Muscle of leg (tissue), 11 donors: Measurements from ENCODE around the gene LRRC4C. TPM values are rescaled to one million over a fixed set of nuclear protein-coding genes. Genes with fewer than 3 reads are reported as not detected.

ENCODE experiments used
- DNase-seq: peaks from one replicate; pipeline ENCODE4 v3.0.0; 2013
- H3K27ac ChIP-seq: one replicate; pipeline ENCODE4 v1.5.1; 2013; ENCODE audit warnings: mild to moderate bottlenecking, low read length, control low read depth
- H3K27me3 ChIP-seq: one replicate; pipeline ENCODE4 v1.6.1; 2013; ENCODE audit warnings: low read length; ENCODE audit not compliant: control insufficient read depth, insufficient read depth
- H3K36me3 ChIP-seq: one replicate; pipeline ENCODE4 v1.6.1; 2013; ENCODE audit warnings: low read length; ENCODE audit not compliant: control insufficient read depth, insufficient read depth
- H3K4me1 ChIP-seq: one replicate; pipeline ENCODE4 v1.6.1; 2013; ENCODE audit warnings: low read length; ENCODE audit not compliant: control insufficient read depth, insufficient read depth
- H3K4me3 ChIP-seq: one replicate; pipeline ENCODE4 v1.5.1; 2013; ENCODE audit warnings: low read length, control low read depth
- H3K9me3 ChIP-seq: replicated peaks from 2 replicates; pipeline ENCODE4 v1.6.1; 2013; ENCODE audit warnings: low read depth, low read length; ENCODE audit not compliant: control insufficient read depth
- WGBS: methylation state at CpG from one replicate; pipeline ENCODE4 v1.1.5; 2013; ENCODE audit warnings: missing lambda C conversion rate; ENCODE audit not compliant: insufficient coverage; 5-methylcytosine and 5-hydroxymethylcytosine counted together
- polyA plus RNA-seq, 8 donors: library from polyadenylated mRNA; unstranded; fragments of 120-200 nt; gene quantifications; one replicate each; pipeline versions ENCODE4 v1.2.1 to v1.2.3, GENCODE V29; 2013; ENCODE audit warnings: inconsistent platforms in 1 of 8, low replicate concordance in 1 of 8; ENCODE audit not compliant: insufficient read length in 8 of 8, insufficient read depth in 1 of 8
- total RNA-seq: library from RNA; stranded (reverse); fragments of 120-200 nt; gene quantifications from one replicate; pipeline ENCODE4 v1.2.4, GENCODE V29; 2013

LRRC4C gene
- total and polyA plus RNA-seq, 9 donors = 1.8 to 5.3 (median 2.3) TPM

DNA sequence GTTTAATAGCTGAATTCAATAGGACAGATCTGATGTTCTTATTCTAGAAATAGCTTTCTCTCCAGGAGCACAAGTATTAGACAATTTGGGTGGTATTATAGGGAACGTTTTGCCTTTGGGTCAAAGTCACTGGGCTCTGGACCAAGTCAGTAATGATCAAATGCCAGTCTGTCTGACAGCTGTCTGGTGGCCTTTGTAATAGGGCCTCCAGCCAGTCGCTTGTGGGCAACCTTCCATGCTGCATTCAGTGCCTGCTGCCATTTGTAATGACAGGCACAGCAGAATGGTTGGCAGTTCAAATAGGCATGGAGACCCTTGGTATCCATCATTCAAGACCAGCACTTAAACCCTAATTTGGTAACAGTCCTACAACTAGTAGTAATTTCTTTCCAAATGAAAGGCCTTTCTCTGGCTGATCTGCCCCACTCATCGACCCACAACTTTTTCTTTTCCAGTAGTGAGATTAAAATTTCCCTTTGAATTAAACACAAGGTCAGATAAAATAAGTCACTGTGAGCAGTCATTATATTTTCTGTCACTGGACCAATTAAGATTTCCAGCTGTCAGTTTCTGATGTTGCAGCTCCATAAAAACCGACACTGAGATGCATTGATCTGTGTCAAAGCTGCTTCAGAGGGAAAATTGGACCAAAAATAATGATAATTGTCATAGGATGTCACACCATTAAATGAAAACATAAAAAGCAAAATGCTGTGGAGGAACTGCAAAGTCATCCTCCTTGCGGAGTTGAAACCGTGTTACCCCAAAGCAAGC, 1038.1 kb downstream of the LRRC4C start:
- no peak for DNase-seq
- no peaks in the 10 kb centered on the region for H3K27me3 ChIP-seq
- no peak overlapping the region for H3K27ac ChIP-seq
- 75% methylated on average over 4 of the region's 6 CpGs for WGBS
- no peaks in the 10 kb centered on the region for H3K36me3 ChIP-seq
- no peaks in the 10 kb centered on the region for H3K4me1 ChIP-seq
- no peaks in the 10 kb centered on the region for H3K9me3 ChIP-seq
- H3K4me3 ChIP-seq = no peak overlapping the region

DNA sequence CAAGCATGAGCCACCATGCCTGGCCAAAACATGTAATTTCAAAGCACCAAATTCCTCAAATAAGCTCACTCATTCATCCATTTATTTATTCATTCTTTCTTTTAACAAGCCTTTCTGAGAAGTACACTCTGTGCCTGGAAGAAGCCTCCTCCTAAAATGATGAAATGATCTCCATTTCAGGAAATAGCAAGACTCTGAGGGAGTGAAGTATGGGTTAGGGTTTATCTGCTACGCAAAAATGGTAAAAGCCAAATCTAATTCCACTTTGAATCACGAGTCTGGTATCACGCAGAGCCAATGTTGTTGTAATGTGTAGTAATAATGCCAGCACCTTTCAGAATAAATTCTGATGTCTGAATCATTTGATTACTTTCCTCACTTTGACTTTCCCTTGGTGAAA, 1041.8 kb downstream of the LRRC4C start:
- no peak for DNase-seq
- WGBS = no CpG with 5 or more reads among the region's 3 CpGs
- H3K4me3 ChIP-seq = no peak overlapping the region

DNA sequence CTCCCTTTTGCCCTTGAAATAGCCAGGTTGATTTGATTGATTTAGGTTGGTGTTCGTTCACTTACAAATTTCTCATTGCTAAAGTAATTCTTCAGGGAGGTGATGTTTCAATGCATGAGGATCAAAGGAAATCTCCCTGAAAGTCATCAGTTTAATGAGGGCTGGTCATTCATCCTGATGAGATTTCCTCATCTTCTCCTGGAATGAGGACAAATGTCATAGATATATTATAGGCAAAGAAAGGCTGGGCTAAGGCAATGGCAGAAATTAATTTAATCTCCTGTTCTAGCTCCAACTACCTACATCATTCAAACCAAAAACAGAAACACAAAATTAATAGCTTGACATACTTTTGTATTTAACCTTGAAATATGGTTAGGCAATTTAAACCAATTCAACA, 1052.1 kb downstream of the LRRC4C start:
- Histone ChIP-seq H3K4me1 (no peaks in the 10 kb centered on the region), H3K27ac (no peak overlapping the region), H3K4me3 (no peak overlapping the region), H3K9me3 (no peaks in the 10 kb centered on the region), H3K36me3 (no peaks in the 10 kb centered on the region), H3K27me3 (no peaks in the 10 kb centered on the region)
- no peak for DNase-seq
- WGBS = no CpG with 5 or more reads among the region's 1 CpG

More for the DNA sequence above, 1041.8 kb downstream of the LRRC4C start:
- Histone ChIP-seq H3K36me3 (no peaks in the 10 kb centered on the region), H3K4me1 (no peaks in the 10 kb centered on the region), H3K27me3 (no peaks in the 10 kb centered on the region), H3K27ac (no peak overlapping the region), H3K9me3 (no peaks in the 10 kb centered on the region)

DNA sequence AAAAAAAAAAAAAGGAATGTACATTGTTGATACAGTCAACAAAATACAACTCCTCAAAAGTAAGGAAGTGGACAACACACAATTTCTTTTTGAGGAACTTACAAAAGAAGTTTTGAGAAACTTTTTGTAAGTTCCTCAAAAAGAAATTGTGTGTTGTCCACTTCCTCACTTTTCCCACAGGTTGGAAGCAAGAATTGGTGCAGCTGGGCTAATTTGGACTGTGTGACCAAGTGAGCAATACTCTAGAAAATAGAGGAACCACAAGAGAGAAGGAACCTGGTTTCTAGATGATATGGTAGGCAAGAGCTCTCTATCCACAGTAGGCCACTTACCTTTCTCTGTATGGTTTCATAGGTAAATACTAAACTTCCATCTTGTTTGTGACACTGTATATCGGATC, 1053.8 kb downstream of the LRRC4C start:
- no peak overlapping the region for H3K27ac ChIP-seq
- 100% methylated on average over 1 of the region's 1 CpG for WGBS
- DNase-seq = peak; percentile 13
- H3K36me3 ChIP-seq = no peaks in the 10 kb centered on the region
- H3K27me3 ChIP-seq = no peaks in the 10 kb centered on the region
- no peaks in the 10 kb centered on the region for H3K9me3 ChIP-seq
- H3K4me3 ChIP-seq = no peak overlapping the region
- H3K4me1 ChIP-seq = no peaks in the 10 kb centered on the region

DNA sequence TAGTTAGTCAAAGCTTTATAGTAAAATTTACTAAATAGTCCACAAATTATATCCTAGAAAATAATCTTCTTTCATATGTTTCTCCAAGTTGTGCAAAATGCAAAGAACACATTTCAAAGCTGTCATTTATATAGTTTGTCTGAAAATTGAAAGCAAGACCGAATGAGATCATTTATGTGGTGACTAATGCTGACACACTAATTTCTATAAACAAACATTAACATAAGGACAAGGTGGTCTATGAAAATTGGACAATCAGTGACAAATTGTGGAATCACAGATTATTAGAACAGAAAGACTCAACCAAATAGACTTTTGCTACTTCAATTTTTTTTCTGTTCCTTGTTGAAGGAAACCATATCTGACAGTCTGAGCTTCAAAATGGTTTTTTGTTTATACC, 1056.1 kb downstream of the LRRC4C start:
- no peaks in the 10 kb centered on the region for H3K36me3 ChIP-seq
- H3K9me3 ChIP-seq = no peaks in the 10 kb centered on the region
- no peaks in the 10 kb centered on the region for H3K4me1 ChIP-seq
- no peak for DNase-seq
- WGBS = no CpG with 5 or more reads among the region's 1 CpG
- H3K27me3 ChIP-seq = no peaks in the 10 kb centered on the region
- H3K27ac ChIP-seq = no peak overlapping the region
- H3K4me3 ChIP-seq = no peak overlapping the region

DNA sequence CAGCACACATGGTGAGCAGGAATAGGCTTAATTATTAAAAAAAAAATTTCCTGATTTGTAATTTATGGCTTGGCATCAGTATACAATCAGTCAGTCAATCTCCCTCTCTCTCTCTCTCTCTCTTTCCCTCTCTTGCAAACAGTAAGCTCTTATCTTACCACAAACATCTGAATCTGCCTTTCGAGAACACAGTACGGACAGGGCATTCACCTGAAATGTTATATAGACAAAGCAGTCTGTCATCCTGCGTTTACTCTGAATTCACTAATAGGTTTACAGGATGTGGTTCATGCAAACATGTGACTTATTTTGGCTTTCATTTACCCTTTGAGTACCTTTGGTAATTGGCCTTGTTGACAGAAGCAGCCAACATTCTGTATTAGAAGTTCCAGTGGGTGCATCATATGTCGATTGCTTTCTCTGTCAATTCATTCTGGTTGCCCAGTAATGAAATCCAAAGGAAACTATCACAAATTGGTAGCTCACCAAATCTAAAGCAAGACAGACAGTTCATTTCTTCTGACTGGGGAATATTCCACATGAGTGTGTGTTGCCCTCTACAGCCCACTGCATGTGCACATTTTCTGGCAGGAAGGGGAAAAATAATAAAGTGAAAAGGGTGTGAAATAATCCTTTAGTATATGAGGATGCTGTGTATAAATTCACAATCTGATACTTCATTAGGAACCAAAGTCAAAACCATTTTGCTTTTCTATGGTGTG, 1058.2 kb downstream of the LRRC4C start:
- no peak for DNase-seq
- H3K27ac ChIP-seq = no peak overlapping the region
- H3K4me1 ChIP-seq = no peaks in the 10 kb centered on the region
- H3K36me3 ChIP-seq = no peaks in the 10 kb centered on the region
- WGBS = 33% methylated on average over 1 of the region's 4 CpGs
- H3K9me3 ChIP-seq = no peaks in the 10 kb centered on the region
- H3K27me3 ChIP-seq = no peaks in the 10 kb centered on the region
- no peak overlapping the region for H3K4me3 ChIP-seq

DNA sequence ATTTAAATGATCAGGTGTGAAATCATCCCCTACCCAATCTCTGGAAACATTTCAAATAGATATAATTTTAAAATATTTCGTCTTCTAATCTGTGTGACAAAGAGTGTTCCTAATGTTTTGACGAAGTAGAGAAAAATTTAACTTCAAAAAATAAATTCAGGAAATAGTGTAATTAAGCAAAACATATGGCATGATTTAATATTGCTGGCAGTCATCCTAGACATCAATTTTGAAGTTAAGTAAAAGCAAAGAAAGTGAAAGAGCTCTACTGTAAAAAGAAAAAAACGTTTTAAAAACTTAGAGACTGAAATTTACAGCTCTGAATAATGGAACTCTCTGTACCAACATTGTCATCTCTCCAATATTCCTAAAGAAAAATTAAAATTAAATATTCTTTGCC, 1062.3 kb downstream of the LRRC4C start:
- WGBS = no CpG with 5 or more reads among the region's 3 CpGs

DNA sequence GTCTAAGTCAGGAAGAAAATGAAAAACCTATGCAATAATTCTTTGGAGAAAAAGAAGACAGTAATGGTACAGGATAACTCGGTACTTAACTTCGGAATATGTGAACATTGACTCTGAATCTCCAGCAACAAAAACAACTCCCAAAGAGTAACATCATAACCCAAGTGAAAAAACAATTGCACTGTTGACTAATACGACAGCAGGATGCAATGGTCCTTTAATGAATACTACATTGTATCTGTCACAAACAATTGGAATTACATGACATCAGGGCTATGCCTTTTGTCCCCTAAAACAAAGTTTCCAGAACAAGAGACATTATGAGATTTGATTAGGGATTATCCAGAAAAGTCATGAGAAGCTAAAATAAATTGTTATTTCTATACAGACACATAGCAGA, 1065.9 kb downstream of the LRRC4C start:
- DNase-seq = no peak
- Histone ChIP-seq H3K4me3 (no peak overlapping the region), H3K27ac (no peak overlapping the region), H3K9me3 (no peaks in the 10 kb centered on the region), H3K36me3 (no peaks in the 10 kb centered on the region), H3K4me1 (no peaks in the 10 kb centered on the region), H3K27me3 (no peaks in the 10 kb centered on the region)
- no CpG with 5 or more reads among the region's 3 CpGs for WGBS

More for the DNA sequence above, 1062.3 kb downstream of the LRRC4C start:
- Histone ChIP-seq H3K9me3 (no peaks in the 10 kb centered on the region), H3K4me1 (no peaks in the 10 kb centered on the region), H3K36me3 (no peaks in the 10 kb centered on the region), H3K27ac (no peak overlapping the region), H3K4me3 (no peak overlapping the region), H3K27me3 (no peaks in the 10 kb centered on the region)
- DNase-seq = no peak

DNA sequence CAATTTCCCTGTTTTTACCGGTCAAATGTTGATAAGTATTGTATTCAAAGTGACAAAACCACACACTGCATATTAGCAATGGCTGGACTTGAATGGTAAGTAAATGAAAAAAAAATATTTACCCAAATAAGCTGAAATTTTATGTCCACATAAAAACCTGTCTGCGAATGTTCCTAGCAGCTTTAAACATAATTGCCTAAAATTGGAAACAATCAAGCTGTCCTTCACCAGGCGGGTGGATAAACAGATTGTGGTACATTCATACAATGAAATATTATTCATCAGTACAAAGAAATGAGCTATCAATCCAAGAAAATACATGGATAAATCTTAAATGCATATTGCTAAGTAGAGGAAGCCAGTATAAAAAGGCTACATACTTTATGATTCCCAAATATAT, 1067.8 kb downstream of the LRRC4C start:
- H3K9me3 ChIP-seq = no peaks in the 10 kb centered on the region
- no peak overlapping the region for H3K27ac ChIP-seq
- H3K4me3 ChIP-seq = no peak overlapping the region
- no CpG with 5 or more reads among the region's 3 CpGs for WGBS
- H3K4me1 ChIP-seq = no peaks in the 10 kb centered on the region
- H3K36me3 ChIP-seq = no peaks in the 10 kb centered on the region
- no peak for DNase-seq
- H3K27me3 ChIP-seq = no peaks in the 10 kb centered on the region

DNA sequence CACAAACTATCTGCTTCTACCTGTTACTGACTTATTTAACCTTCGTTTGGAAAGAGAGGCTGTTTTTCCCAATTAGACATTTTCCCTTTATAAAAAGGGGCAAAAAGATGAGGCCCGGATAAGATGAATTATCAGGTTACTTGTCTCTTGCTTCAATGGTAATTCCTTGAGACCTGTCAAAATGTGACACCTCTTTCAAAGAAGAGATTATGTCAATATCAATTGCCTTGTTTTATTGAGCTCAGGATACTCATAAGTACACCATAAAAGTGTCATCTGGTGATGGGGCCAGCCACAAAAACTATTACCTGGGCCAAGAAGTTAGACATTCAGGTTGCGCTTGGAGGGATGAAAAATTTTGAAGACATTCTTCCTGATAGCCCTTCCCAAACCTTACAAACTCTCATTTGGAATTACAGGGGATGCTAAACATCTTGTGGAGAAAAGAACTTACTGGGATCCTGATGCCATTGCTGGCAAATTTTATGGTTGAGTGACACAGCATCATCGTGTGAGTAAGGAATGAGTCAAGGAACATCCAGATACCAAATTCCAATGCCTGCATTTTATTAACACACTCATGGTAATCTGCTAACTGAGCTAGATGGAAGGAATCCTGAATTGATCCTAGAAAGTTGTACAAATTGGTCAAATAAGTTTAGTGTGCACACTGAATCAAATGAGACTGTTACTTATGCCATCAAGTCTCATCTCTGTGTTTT, 1071.2 kb downstream of the LRRC4C start:
- H3K4me1 ChIP-seq = no peaks in the 10 kb centered on the region
- no peak for DNase-seq
- no peak overlapping the region for H3K27ac ChIP-seq
- no peak overlapping the region for H3K4me3 ChIP-seq
- H3K36me3 ChIP-seq = no peaks in the 10 kb centered on the region
- WGBS = no CpG with 5 or more reads among the region's 4 CpGs
- no peaks in the 10 kb centered on the region for H3K27me3 ChIP-seq
- H3K9me3 ChIP-seq = no peaks in the 10 kb centered on the region
